NOMO-1 treated with dmso at 0.1 percent for 144 hours (cell line): ENCODE data around the gene SLC12A5.
"Not testable (repeated sequence)": the region's sequence is repeated elsewhere in the genome, so short reads cannot be mapped to it uniquely, and the experiment has no call there.

Source experiments
- DNase-seq: peaks from one replicate; lab custom pipeline; 2025; ENCODE audit not compliant: unreplicated experiment; lab: John Stamatoyannopoulos, UW

SLC12A5 gene

GRCh38 chr20:46028772-46029371 is at the start of gene SLC12A5:
Gene SLC12A5 (plus strand): TSS chr20:46029215. CDS start chr20:46029345, 130 bp downstream.
- DNase-seq: no peak

- no peak for DNase-seq
These were observed 47.8 kb upstream of the SLC12A5 start for GRCh38 chr20:45981261-45981660.

- DNase-seq: no peak
These were observed 45.7 kb upstream of the SLC12A5 start for GRCh38 chr20:45983279-45983743.

- DNase-seq: no peak
These were observed 43.4 kb upstream of the SLC12A5 start for GRCh38 chr20:45985573-45985972.

- peak; percentile 29 for DNase-seq
These were observed 41.8 kb upstream of the SLC12A5 start for GRCh38 chr20:45987108-45987780.

GRCh38 chr20:45988830-45989229 is 40.2 kb upstream of the SLC12A5 start:
- not testable (repeated sequence) for DNase-seq

GRCh38 chr20:45991616-45992015 is 37.4 kb upstream of the SLC12A5 start:
- peak; percentile 18 for DNase-seq

GRCh38 chr20:45993197-45993951 is 35.6 kb upstream of the SLC12A5 start:
- peak; percentile 87 for DNase-seq

GRCh38 chr20:45994761-45995493 is 34.1 kb upstream of the SLC12A5 start:
- no peak for DNase-seq

- not testable (repeated sequence) for DNase-seq
These were observed 33.4 kb upstream of the SLC12A5 start for GRCh38 chr20:45995495-45996097.

GRCh38 chr20:45997187-45997586 is 31.8 kb upstream of the SLC12A5 start:
- no peak for DNase-seq

- peak; percentile 83 for DNase-seq
These were observed 30.7 kb upstream of the SLC12A5 start for GRCh38 chr20:45998337-45998736.

- peak; percentile 49 for DNase-seq
These were observed 30.3 kb upstream of the SLC12A5 start for GRCh38 chr20:45998761-45999160.

- no peak for DNase-seq
These were observed 29.3 kb upstream of the SLC12A5 start for GRCh38 chr20:45999557-46000261.

GRCh38 chr20:46000262-46000996 is 28.6 kb upstream of the SLC12A5 start:
- no peak for DNase-seq

GRCh38 chr20:46001498-46001897 is 27.5 kb upstream of the SLC12A5 start:
- DNase-seq: no peak

- no peak for DNase-seq
These were observed 27.0 kb upstream of the SLC12A5 start for GRCh38 chr20:46002008-46002407.

GRCh38 chr20:46004187-46004586 is 24.8 kb upstream of the SLC12A5 start:
- DNase-seq: no peak

- peak; percentile 89 for DNase-seq
These were observed 24.0 kb upstream of the SLC12A5 start for GRCh38 chr20:46004889-46005473.
